HL-60 (cell line): ENCODE results near the gene CEP162.
A peak's percentile ranks its signal among the peaks of the same experiment; 100 is the strongest.

Experiments
- DNase-seq, 2 experiments: peaks; one replicate each; pipeline ENCODE4 v3.0.0-alpha.2; 2010 to 2020; ENCODE audit warnings: low read depth in 1 of 2, low spot score in 1 of 2
- H3K27ac ChIP-seq: fragments of 250-450 bp; sonication (Bioruptor Pico); replicated peaks from 2 replicates; pipeline ENCODE4 v1.5.1; 2020; ENCODE audit warnings: mild to moderate bottlenecking, moderate library complexity
- H3K27me3 ChIP-seq: fragments of 250-450 bp; sonication (Bioruptor Pico); 2 replicates; pipeline ENCODE4 v1.5.1; 2021; ENCODE audit warnings: mild to moderate bottlenecking, moderate library complexity; ENCODE audit not compliant: insufficient read depth, poor library complexity, severe bottlenecking
- H3K4me3 ChIP-seq: replicated peaks from 2 replicates; pipeline ENCODE4 v1.5.1; 2011; ENCODE audit warnings: mild to moderate bottlenecking, control low read depth, low read length; ENCODE audit not compliant: insufficient read depth
- GABPA ChIP-seq: IDR thresholded peaks from 2 replicates; pipeline ENCODE4 v1.6.1; 2012; ENCODE audit warnings: low read depth
- POLR2AphosphoS5 ChIP-seq: IDR thresholded peaks from 2 replicates; pipeline ENCODE4 v1.6.1; 2012; ENCODE audit warnings: low read depth
- SPI1 ChIP-seq: IDR thresholded peaks from 2 replicates; pipeline ENCODE4 v1.6.1; 2012; ENCODE audit warnings: low read depth, mild to moderate bottlenecking, borderline replicate concordance
- TF ChIP-seq, protein P1 (sequence below): IDR thresholded peaks from one replicate; pipeline ENCODE4 v1.5.1; 2011; ENCODE audit warnings: low read length, control low read depth, inconsistent platforms; ENCODE audit not compliant: insufficient read depth
- TF ChIP-seq, protein P2 (sequence below): IDR thresholded peaks from 2 replicates; pipeline ENCODE4 v1.6.1; 2012; ENCODE audit warnings: low read depth; ENCODE audit not compliant: insufficient replicate concordance

Gene CEP162

DNA sequence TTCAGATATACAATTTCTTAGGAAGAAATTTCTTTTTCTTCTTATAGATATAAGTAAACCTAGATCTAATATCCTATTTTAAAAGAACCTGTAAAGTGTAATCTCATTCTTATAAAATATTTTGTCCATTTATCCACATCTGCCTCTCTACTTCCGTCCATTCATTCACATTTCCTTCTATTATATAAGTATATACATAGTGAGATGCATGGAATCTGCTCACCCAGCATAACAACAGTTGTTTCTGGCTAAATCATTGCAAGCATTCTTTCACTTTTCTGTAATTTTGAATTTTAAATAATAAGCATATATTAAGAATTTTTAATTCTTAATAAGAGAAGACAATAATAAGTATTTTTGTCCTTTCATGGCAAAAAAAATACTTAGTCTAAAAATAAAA lies 45.4 kb downstream of the CEP162 start:
- no peaks in the 10 kb centered on the region for H3K27me3 ChIP-seq
- no peak overlapping the region for H3K27ac ChIP-seq
- H3K4me3 ChIP-seq = no peak overlapping the region
- no peak for DNase-seq
- TF ChIP-seq, protein P1, sequence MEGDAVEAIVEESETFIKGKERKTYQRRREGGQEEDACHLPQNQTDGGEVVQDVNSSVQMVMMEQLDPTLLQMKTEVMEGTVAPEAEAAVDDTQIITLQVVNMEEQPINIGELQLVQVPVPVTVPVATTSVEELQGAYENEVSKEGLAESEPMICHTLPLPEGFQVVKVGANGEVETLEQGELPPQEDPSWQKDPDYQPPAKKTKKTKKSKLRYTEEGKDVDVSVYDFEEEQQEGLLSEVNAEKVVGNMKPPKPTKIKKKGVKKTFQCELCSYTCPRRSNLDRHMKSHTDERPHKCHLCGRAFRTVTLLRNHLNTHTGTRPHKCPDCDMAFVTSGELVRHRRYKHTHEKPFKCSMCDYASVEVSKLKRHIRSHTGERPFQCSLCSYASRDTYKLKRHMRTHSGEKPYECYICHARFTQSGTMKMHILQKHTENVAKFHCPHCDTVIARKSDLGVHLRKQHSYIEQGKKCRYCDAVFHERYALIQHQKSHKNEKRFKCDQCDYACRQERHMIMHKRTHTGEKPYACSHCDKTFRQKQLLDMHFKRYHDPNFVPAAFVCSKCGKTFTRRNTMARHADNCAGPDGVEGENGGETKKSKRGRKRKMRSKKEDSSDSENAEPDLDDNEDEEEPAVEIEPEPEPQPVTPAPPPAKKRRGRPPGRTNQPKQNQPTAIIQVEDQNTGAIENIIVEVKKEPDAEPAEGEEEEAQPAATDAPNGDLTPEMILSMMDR = no peak
- TF ChIP-seq POLR2AphosphoS5 (no peak), SPI1 (no peak), GABPA (no peak)
- TF ChIP-seq, protein P2, sequence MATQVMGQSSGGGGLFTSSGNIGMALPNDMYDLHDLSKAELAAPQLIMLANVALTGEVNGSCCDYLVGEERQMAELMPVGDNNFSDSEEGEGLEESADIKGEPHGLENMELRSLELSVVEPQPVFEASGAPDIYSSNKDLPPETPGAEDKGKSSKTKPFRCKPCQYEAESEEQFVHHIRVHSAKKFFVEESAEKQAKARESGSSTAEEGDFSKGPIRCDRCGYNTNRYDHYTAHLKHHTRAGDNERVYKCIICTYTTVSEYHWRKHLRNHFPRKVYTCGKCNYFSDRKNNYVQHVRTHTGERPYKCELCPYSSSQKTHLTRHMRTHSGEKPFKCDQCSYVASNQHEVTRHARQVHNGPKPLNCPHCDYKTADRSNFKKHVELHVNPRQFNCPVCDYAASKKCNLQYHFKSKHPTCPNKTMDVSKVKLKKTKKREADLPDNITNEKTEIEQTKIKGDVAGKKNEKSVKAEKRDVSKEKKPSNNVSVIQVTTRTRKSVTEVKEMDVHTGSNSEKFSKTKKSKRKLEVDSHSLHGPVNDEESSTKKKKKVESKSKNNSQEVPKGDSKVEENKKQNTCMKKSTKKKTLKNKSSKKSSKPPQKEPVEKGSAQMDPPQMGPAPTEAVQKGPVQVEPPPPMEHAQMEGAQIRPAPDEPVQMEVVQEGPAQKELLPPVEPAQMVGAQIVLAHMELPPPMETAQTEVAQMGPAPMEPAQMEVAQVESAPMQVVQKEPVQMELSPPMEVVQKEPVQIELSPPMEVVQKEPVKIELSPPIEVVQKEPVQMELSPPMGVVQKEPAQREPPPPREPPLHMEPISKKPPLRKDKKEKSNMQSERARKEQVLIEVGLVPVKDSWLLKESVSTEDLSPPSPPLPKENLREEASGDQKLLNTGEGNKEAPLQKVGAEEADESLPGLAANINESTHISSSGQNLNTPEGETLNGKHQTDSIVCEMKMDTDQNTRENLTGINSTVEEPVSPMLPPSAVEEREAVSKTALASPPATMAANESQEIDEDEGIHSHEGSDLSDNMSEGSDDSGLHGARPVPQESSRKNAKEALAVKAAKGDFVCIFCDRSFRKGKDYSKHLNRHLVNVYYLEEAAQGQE = no peak

DNA sequence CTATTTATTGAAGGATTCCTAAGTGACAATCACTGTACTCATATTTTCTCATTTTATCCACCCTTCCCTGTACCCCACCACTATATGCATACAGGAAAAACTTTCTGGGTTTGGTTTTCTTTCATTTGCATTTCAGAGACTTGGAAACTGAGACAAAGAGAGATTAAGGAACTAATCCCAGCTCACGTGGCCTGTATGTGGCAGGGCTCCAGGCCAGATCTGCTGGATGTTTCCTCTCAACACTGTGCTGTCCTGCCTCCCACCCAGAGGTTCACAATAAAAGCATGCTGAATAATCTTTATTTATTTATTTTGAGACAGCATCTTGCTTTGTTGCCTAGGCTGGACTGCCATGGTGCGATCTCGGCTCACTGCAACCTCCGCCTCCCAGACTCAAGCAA lies 50.2 kb downstream of the CEP162 start:
- H3K4me3 ChIP-seq = no peak overlapping the region
- TF ChIP-seq, protein P1 = no peak
- TF ChIP-seq POLR2AphosphoS5 (no peak), SPI1 (no peak)
- TF ChIP-seq, protein P2 = no peak
- H3K27me3 ChIP-seq = no peaks in the 10 kb centered on the region
- no peak overlapping the region for H3K27ac ChIP-seq
- peak in 1 of 2 experiments; percentile 8 for DNase-seq

DNA sequence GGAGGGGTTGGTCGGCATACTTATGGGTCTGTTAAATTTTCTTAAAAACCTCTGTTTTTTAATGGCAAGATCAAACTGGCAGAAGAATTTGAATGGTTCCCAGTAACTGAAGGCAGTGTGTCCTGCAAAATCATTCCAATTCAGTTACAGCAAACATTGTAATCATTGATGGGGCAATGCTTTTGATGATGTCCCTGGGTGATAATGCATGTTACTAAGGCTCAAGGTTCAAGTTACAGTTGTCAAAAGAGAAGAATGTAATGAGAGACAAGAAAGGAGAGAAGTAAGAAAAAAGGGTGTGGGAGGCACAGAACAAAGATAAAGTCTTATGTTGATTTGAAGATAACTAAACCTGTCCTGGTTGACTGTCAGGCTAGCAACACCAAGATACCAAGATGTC lies 54.9 kb downstream of the CEP162 start:
- no peaks in the 10 kb centered on the region for H3K27me3 ChIP-seq
- no peak overlapping the region for H3K4me3 ChIP-seq
- TF ChIP-seq, protein P2 = no peak
- TF ChIP-seq GABPA (no peak), POLR2AphosphoS5 (no peak), SPI1 (no peak)
- TF ChIP-seq, protein P1 = no peak
- no peak overlapping the region for H3K27ac ChIP-seq
- DNase-seq = no peak
